Measurements from ENCODE around the gene VAMP5.

DNA sequence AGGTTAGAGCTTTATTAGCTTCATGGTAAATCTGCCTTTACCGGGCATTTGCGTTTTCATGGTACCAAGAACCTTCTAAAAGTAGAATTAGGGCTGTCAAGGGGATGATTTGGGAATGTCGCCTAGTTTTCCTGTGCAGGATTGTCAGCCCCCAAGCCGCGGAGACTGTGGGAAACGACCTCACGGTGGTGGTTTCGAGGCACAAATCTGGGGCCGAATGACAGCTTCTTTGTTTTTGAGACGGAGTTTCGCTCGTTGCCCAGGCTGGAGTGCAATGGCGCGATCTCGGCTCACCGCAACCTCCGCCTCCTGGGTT is 31.1 kb downstream of the VAMP5 start:
- TF ChIP-seq, protein P1, sequence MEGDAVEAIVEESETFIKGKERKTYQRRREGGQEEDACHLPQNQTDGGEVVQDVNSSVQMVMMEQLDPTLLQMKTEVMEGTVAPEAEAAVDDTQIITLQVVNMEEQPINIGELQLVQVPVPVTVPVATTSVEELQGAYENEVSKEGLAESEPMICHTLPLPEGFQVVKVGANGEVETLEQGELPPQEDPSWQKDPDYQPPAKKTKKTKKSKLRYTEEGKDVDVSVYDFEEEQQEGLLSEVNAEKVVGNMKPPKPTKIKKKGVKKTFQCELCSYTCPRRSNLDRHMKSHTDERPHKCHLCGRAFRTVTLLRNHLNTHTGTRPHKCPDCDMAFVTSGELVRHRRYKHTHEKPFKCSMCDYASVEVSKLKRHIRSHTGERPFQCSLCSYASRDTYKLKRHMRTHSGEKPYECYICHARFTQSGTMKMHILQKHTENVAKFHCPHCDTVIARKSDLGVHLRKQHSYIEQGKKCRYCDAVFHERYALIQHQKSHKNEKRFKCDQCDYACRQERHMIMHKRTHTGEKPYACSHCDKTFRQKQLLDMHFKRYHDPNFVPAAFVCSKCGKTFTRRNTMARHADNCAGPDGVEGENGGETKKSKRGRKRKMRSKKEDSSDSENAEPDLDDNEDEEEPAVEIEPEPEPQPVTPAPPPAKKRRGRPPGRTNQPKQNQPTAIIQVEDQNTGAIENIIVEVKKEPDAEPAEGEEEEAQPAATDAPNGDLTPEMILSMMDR (IDR thresholded peaks at IDR 0.05; ENCODE audit: extremely low read depth in 1 of 2, insufficient read depth in 1 of 2, low read depth in 1 of 2, low read length in 2 of 2): no peak
- TF ChIP-seq JUN (IDR thresholded peaks at IDR 0.05; ENCODE audit: borderline replicate concordance, insufficient read depth, insufficient read length, low read depth) (no peak), POLR2A (IDR thresholded peaks at IDR 0.05; ENCODE audit: low read depth, low read length) (no peak), EZH2 (IDR thresholded peaks at IDR 0.05; ENCODE audit: borderline replicate concordance, low read depth, low read length, severe bottlenecking) (no peak), POLR2AphosphoS5 (IDR thresholded peaks at IDR 0.05; ENCODE audit: insufficient read depth, low read depth, low read length) (no peak), FOS (IDR thresholded peaks at IDR 0.05; ENCODE audit: borderline replicate concordance, insufficient read depth, low read length) (no peak)
